RPMI7951 (cell line): Measurements from ENCODE around the gene METTL26. TPM values are rescaled to one million over a fixed set of nuclear protein-coding genes. Genes with fewer than 3 reads are reported as not detected.

ENCODE experiments used
- DNase-seq: peaks from one replicate; pipeline ENCODE4 v3.0.0-alpha.2; 2012; ENCODE audit warnings: low read depth
- total RNA-seq: library from RNA; depleted of rRNA; stranded (reverse); fragments of >200 nt; shearing (Covaris generic); gene quantifications from 2 replicates; pipeline ENCODE4 v1.2.3, GENCODE V29; 2014; rRNA removed

METTL26 gene
- 117 and 142 TPM in 2 replicates for total RNA-seq

GRCh38 chr16:636206-637080, at the start of gene METTL26:
Gene METTL26 (minus strand): TSS chr16:636305. CDS start chr16:636290, 15 bp downstream.
- peak; percentile 91 for DNase-seq

- DNase-seq, result no peak
Measured at GRCh38 chr16:684961-685696, 49.0 kb upstream of the METTL26 start.

- DNase-seq, result peak; percentile 93
Measured at GRCh38 chr16:684071-684794, 48.1 kb upstream of the METTL26 start, which contains the start of gene JMJD8. Gene JMJD8 (minus strand): TSS chr16:684334. CDS start chr16:684319, 15 bp downstream.

- no peak for DNase-seq
Measured at GRCh38 chr16:683396-684070, 47.4 kb upstream of the METTL26 start.

GRCh38 chr16:682493-683395, 46.6 kb upstream of the METTL26 start:
- DNase-seq, result no peak

- peak; percentile 70 for DNase-seq
Measured at GRCh38 chr16:681746-682427, 45.8 kb upstream of the METTL26 start.

GRCh38 chr16:680967-681745, 45.1 kb upstream of the METTL26 start:
- peak; percentile 54 for DNase-seq

- no peak for DNase-seq
Measured at GRCh38 chr16:680625-680945, 44.5 kb upstream of the METTL26 start.

- DNase-seq, result peak; percentile 81
Measured at GRCh38 chr16:679814-680624, 43.9 kb upstream of the METTL26 start, which contains the start of gene STUB1. Gene STUB1 (plus strand): TSS chr16:680410. CDS start chr16:680526, 116 bp downstream.

- DNase-seq, result peak; percentile 63
Measured at GRCh38 chr16:678858-679813, 43.0 kb upstream of the METTL26 start.

GRCh38 chr16:678209-678857, 42.2 kb upstream of the METTL26 start:
- DNase-seq, result no peak

- DNase-seq, result no peak
Measured at GRCh38 chr16:677316-678190, 41.4 kb upstream of the METTL26 start.

GRCh38 chr16:676913-677312, 40.8 kb upstream of the METTL26 start:
- no peak for DNase-seq

GRCh38 chr16:676565-676902, 40.4 kb upstream of the METTL26 start:
- no peak for DNase-seq

GRCh38 chr16:675884-676564, 39.9 kb upstream of the METTL26 start:
- no peak for DNase-seq
